Esophagus squamous epithelium (tissue), 5 donors: ENCODE measurements around the gene NEK9. TPM values are rescaled to one million over a fixed set of nuclear protein-coding genes. Genes with fewer than 3 reads are reported as not detected.
"Not testable (repeated sequence)": the region's sequence is repeated elsewhere in the genome, so short reads cannot be mapped to it uniquely, and the experiment has no call there.

Experiments used
- DNase-seq: peaks from one replicate; lab custom pipeline; 2025; lab: John Stamatoyannopoulos, UW
- H3K27ac ChIP-seq, 4 donors: fragments of 200-600 bp; sonication (generic); one replicate each; pipeline ENCODE4 v1.5.1; 2016 to 2019; ENCODE audit warnings: mild to moderate bottlenecking in 1 of 4
- H3K27me3 ChIP-seq, 4 donors: fragments of 200-600 bp; sonication (generic); 1 replicate in 3 of 4; 2 replicates in 1 of 4; pipeline versions ENCODE4 v1.5.1 to v1.6.0; 2017 to 2021; ENCODE audit warnings: antibody characterized with exemption in 1 of 4
- H3K36me3 ChIP-seq, 3 donors: fragments of 200-600 bp; sonication (generic); one replicate each; pipeline ENCODE4 v1.5.1; 2016 to 2019
- H3K4me1 ChIP-seq, 3 donors: fragments of 200-600 bp; sonication (generic); one replicate each; pipeline ENCODE4 v1.5.1; 2017 to 2019
- H3K4me3 ChIP-seq, 4 donors: fragments of 200-600 bp; sonication (generic); 1 replicate in 3 of 4; 2 replicates in 1 of 4; pipeline ENCODE4 v1.5.1; 2016 to 2019; ENCODE audit warnings: mild to moderate bottlenecking in 2 of 4, moderate library complexity in 1 of 4
- H3K9me3 ChIP-seq, 3 donors: fragments of 200-600 bp; sonication (generic); one replicate each; pipeline ENCODE4 v1.5.1; 2016 to 2019
- CTCF ChIP-seq, 6 experiments: fragments of 450-650 bp in 4 of 6; fragments of 200-600 bp in 2 of 6; sonication (generic) in 2 of 6; IDR thresholded peaks; one replicate each; pipeline ENCODE4 v1.5.1; 2016 to 2019; ENCODE audit warnings: antibody characterized with exemption in 6 of 6, mild to moderate bottlenecking in 4 of 6, moderate library complexity in 4 of 6
- POLR2A ChIP-seq, 4 donors: fragments of 450-650 bp; IDR thresholded peaks; one replicate each; pipeline ENCODE4 v1.6.1; 2017; ENCODE audit warnings: antibody characterized with exemption in 4 of 4, mild to moderate bottlenecking in 4 of 4, moderate library complexity in 3 of 4
- WGBS, 2 donors: methylation state at CpG; one replicate each; pipeline ENCODE4 v1.1.5; 2018; 5-methylcytosine and 5-hydroxymethylcytosine counted together
- intact Hi-C: fragments of 100-400 bp; cut with DNase I; formaldehyde crosslinking; loops from one replicate; pipeline ENCODE4 v1.15.0; 2022
- total RNA-seq, 4 donors: library from RNA; depleted of rRNA; stranded (reverse); fragments of >200 nt; gene quantifications; one replicate each; pipeline ENCODE4 v1.1.0, GENCODE V29; 2016
- donor health status: DM: yes; HTN: yes; CAD: no.

NEK9 gene
- total RNA-seq, 4 donors from 2014 or later = 16.6 to 37.2 (median 17.8) TPM

- no peak for DNase-seq
- H3K4me3 ChIP-seq = no peak overlapping the region
- no peaks in the 10 kb centered on the region for H3K27me3 ChIP-seq
- WGBS, 2 donors = 58 to 72% methylated on average over 2 of the region's 2 CpGs
- intact Hi-C loops = loop anchor here (5.0 kb wide), 1 partner anchor 164 kb away; no protein-coding TSS in a partner anchor
- peaks cover 8 to 50% (median 10%) of the 10 kb centered on the region in 3 donors for H3K36me3 ChIP-seq
- peaks cover 0 to 34% (median 4%) of the 10 kb centered on the region in 3 donors for H3K4me1 ChIP-seq
- peak overlapping the region in 1 of 4 donors; percentile 45 for H3K27ac ChIP-seq
- no peaks in the 10 kb centered on the region for H3K9me3 ChIP-seq
- TF ChIP-seq POLR2A (IDR thresholded peaks at IDR 0.05) (no peak), CTCF (IDR thresholded peaks at IDR 0.05) (no peak)
These were observed 6.7 kb upstream of the NEK9 start for GRCh38 chr14:75133597-75133996.

- H3K27ac ChIP-seq = peak overlapping the region; percentile 5 to 59 (median 48)
- intact Hi-C loops = loop anchor here (5.0 kb wide), 1 partner anchor 165 kb away; no protein-coding TSS in a partner anchor
These were observed 5.7 kb upstream of the NEK9 start for GRCh38 chr14:75132382-75133086.

GRCh38 chr14:75128596-75128990, 1.7 kb upstream of the NEK9 start:
- intact Hi-C loops = no loop called here

More at GRCh38 chr14:75132382-75133086, 5.7 kb upstream of the NEK9 start:
- DNase-seq = no peak
- Histone ChIP-seq H3K27me3 (no peaks in the 10 kb centered on the region), H3K4me3 (no peak overlapping the region), H3K9me3 (no peaks in the 10 kb centered on the region), H3K36me3 (peaks cover 8 to 50% (median 10%) of the 10 kb centered on the region in 3 donors), H3K4me1 (peaks cover 0 to 34% (median 13%) of the 10 kb centered on the region in 3 donors)
- TF ChIP-seq POLR2A (IDR thresholded peaks at IDR 0.05) (no peak), CTCF (IDR thresholded peaks at IDR 0.05) (peak; percentile 64 to 89 (median 86))
- 25 to 37% methylated on average over 3 to 4 of the region's 4 CpGs for WGBS, 2 donors

GRCh38 chr14:75127903-75128595, 1.2 kb upstream of the NEK9 start:
- Histone ChIP-seq H3K4me1 (peaks cover 10 to 65% (median 38%) of the 10 kb centered on the region in 3 donors), H3K4me3 (peak overlapping the region; percentile 46 to 83 (median 78)), H3K27me3 (no peaks in the 10 kb centered on the region), H3K36me3 (peaks cover 0 to 23% (median 0%) of the 10 kb centered on the region in 3 donors), H3K9me3 (no peaks in the 10 kb centered on the region), H3K27ac (peak overlapping the region; percentile 88 to 97 (median 96))
- intact Hi-C loops = no loop called here
- no peak for DNase-seq
- TF ChIP-seq CTCF (IDR thresholded peaks at IDR 0.05) (no peak), POLR2A (IDR thresholded peaks at IDR 0.05) (no peak)
- 66 to 69% methylated on average over 10 of the region's 10 CpGs for WGBS, 2 donors

More at GRCh38 chr14:75128596-75128990, 1.7 kb upstream of the NEK9 start:
- Histone ChIP-seq H3K27ac (peak overlapping the region in 3 of 4 donors; percentile 94 to 97 (median 97)), H3K4me1 (peaks cover 10 to 60% (median 38%) of the 10 kb centered on the region in 3 donors), H3K36me3 (peaks cover 0 to 29% (median 0%) of the 10 kb centered on the region in 3 donors), H3K9me3 (no peaks in the 10 kb centered on the region), H3K4me3 (no peak overlapping the region), H3K27me3 (no peaks in the 10 kb centered on the region)
- no peak for DNase-seq
- TF ChIP-seq CTCF (IDR thresholded peaks at IDR 0.05) (no peak), POLR2A (IDR thresholded peaks at IDR 0.05) (no peak)
- WGBS, 2 donors = 83 to 90% methylated on average over 5 of the region's 5 CpGs

- H3K9me3 ChIP-seq, DNase-seq, H3K27me3 ChIP-seq, intact Hi-C loops: not testable (repeated sequence)
- Histone ChIP-seq H3K4me1 (peaks cover 10 to 61% (median 38%) of the 10 kb centered on the region in 3 donors), H3K4me3 (peak overlapping the region; percentile 46 to 83 (median 78)), H3K36me3 (peaks cover 0 to 25% (median 0%) of the 10 kb centered on the region in 3 donors), H3K27ac (peak overlapping the region; percentile 88 to 97 (median 96))
- 8 to 25% methylated on average over 14 to 15 of the region's 16 CpGs for WGBS, 2 donors
These were observed 599 bp upstream of the NEK9 start for GRCh38 chr14:75127474-75127820.
